GM21576 (cell line): Measurements from ENCODE around the gene ANKRD55.
"Not testable (repeated sequence)": the region's sequence is repeated elsewhere in the genome, so short reads cannot be mapped to it uniquely, and the experiment has no call there.

Experiments used
- ATAC-seq: cut with Tn5 transposase; IDR thresholded peaks from one replicate; pipeline ENCODE4 v1.9.1; 2021; ENCODE audit warnings: mild to moderate bottlenecking, moderate library complexity; ENCODE audit not compliant: unreplicated experiment

ANKRD55 gene

GRCh38 chr5:56083286-56083854, 149.8 kb downstream of the ANKRD55 start:
- no peak for ATAC-seq

- ATAC-seq = peak; percentile 44
These were observed 152.0 kb downstream of the ANKRD55 start for GRCh38 chr5:56081053-56081642.

GRCh38 chr5:56080375-56081052, 152.6 kb downstream of the ANKRD55 start:
- peak; percentile 80 for ATAC-seq

GRCh38 chr5:56079157-56079500, 154.0 kb downstream of the ANKRD55 start:
- not testable (repeated sequence) for ATAC-seq

DNA sequence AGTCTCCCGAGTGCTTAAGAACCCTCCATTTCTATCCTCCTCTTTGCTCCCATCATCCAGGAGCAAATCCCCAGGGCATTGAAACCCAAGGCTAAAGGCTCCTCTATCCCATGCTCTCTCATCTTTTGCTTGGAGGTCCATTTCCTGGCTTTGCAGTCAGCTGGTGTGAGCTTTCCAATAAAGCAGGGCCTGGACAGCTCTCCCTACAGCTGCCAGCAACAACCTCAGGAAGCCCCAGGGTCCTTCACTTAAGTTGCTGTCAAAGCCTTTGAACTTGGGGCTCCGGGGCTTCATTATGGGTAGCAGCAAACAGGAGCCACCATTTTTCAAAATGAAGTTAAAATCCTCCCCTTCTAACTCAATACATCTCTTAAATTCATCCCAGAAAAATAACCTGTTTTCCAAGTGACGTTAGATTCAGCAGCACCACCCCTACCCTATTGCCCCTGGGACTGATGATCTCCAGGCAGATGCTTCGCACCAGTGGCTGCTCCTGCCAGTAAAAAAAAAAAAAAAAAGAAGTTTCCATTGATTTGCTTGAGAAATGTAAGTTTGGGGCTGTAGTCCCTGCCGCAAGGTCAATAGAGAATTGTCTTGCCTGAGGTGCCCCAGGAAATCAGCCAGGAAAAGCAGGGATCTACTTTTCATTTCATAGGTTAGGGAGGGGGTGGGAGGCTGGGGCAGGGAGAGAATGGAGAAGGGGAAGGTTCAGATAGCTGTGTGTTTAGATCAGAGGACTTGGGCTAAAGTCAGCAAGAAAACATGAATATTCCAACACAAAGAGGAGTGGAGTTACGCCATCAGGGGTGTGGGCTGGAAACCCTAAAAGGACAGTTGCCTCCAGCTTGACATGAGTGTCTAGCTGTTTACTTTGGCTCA, 154.6 kb downstream of the ANKRD55 start:
- no peak for ATAC-seq

DNA sequence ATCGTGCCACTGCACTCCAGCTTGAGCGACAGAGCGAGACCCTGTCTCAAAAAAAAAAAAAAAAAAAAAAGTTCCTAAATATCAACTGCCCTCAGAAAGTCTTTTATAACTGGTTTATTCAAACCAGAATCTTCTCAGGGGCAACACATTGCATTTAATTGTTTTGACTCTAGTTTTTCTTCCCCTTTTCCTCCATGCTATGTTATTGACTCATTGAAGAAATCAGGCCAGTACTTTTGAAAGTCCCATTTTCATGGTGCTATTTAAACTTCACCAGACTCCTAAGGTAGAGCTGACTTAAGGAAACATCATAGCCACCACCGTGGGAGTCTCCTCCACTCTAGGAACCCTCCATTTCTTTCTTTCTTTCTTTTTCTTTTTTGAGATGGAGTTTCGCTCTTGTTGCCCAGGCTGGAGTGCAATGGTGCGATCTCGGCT, 155.3 kb downstream of the ANKRD55 start:
- no peak for ATAC-seq

GRCh38 chr5:56076486-56076885, 156.6 kb downstream of the ANKRD55 start:
- ATAC-seq = no peak

DNA sequence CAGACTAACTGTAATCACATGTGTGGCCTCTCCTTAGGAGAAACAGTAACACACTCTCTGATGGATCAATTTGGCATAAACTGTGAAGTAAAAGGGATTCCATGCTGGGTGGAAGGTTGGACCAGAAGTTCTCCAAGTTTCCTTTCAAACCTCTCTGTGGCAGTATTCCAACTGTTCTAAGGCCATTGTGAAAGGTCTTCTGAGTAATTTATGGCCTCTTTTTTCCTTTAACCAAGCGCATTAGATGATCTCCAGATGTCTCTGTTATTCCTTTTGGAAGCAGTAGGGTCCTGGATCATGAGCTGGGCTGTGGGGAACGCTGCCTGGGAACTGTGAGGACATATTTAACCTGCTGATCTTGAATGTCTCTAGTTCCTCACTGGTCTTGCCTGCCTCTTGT, 157.8 kb downstream of the ANKRD55 start:
- ATAC-seq = no peak

DNA sequence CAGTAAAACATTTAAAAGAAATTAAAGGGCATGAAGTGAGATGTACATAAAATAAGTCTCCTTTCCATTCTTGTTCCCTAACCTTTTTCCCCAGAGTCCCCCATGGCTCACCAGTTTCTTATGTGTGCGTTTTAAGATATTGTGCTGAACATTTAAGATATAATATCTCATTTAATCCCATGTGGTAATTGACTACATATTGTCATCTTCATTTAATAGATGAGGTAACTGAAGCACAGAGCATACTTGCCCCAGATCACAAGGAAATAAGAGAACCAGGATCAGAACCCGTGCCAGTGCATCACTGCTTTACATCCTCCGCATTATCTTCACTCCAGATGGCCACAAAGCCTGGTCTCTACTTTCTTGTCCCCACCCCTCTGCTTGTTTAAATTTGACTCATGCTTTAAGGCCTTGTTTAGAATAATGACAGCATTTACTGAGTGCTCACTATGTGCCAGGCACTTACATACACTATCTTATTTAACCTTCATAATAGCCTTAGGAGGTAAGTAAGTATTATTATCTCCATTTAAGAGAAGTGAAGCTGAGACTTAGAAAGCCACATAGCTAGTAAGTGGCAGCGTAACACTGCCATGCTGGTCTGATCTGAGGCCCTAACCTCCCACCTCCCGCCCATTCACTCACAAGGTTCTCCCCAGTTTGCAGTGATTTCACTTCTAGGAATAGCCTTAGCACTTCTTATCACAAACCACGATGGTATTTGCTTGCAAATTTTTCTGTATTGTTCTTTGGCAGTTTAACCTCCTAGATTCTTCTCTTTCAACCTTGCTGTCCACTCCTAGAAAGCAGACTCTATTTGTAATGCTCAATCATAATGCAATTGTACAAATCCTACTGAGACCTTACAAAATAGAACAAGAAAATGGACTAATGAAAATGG, 160.0 kb downstream of the ANKRD55 start:
- no peak for ATAC-seq

GRCh38 chr5:56071470-56071869, 161.7 kb downstream of the ANKRD55 start:
- no peak for ATAC-seq

GRCh38 chr5:56070851-56071465, 162.2 kb downstream of the ANKRD55 start:
- ATAC-seq = no peak

- no peak for ATAC-seq
These were observed 163.4 kb downstream of the ANKRD55 start for GRCh38 chr5:56069652-56070226.

- ATAC-seq = no peak
These were observed 166.1 kb downstream of the ANKRD55 start for GRCh38 chr5:56066931-56067450.

- no peak for ATAC-seq
These were observed 168.1 kb downstream of the ANKRD55 start for GRCh38 chr5:56064984-56065383.

DNA sequence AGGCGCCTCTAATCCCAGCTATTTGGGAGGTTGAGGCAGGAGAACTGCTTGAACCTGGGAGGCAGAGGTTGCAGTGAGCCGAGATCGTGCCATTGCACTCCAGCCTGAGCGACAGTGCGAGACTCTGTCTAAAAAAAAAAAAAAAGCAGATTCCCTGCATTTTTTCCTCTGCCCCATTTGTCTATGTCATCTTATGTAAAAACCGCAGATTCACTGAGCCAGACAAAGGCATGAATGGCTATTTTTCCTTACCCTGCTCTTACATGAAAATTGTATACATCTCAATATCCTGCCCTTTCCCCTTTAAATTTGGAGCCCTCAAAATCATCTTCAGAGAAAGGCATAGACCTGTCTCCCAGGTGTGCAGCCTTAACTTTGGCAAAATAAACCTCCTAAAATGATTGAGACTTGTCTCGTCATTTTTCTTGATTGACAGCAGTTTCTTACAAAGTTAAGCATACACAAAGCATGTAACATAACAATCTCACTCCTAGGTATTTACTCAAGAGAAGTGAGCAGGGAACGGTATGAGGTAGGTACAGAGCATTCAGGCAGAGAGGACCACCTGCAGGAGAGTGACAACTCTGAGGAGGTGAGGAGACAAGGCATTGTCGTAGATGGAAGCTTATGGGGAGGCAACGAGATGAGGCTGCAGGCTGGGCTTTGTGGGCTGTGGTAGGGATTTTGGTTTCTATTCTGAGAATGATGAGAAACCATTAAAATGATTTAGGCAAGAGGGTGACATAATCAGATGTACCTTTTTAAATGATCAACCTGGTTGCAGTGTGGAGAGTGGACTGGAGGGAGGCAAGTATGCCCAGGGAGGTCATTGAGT, 172.6 kb downstream of the ANKRD55 start:
- ATAC-seq = no peak

DNA sequence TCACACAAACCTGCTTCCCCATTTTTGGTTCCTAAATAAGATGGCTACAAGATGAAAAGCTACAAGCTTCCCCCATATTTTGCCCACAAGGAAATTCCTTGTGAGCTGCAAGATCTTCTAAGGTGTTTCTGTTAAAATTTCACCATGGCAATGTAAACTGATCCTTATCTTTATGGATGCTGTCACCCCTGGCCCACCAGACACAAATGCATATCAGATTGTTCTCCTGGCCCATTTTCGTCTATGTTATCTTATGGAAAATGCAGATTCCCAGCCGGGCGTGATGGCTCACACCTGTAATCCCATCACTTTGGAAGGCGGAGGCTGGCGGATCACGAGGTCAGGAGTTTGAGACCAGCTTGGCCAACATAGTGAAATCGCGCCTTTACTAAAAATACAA, 173.3 kb downstream of the ANKRD55 start:
- ATAC-seq = no peak

DNA sequence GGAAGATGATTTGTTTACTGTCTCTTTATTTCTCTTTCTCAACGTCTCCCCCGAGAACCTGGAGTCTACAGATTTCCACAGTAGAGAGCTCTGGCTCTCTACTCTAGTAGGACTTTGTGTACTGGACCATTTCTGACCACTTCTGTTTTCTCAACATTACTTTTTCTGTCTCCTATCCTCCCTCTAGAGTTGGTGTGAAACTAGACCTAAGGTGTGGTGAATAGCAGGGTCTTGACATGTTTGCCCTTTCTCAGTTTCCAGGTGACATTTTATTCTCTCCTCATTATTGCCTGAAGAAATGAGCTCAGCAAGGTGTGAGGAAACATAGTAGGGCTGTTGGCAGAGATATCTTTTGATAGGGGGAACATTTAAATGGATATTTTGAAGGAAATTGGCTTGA, 176.3 kb downstream of the ANKRD55 start:
- peak; percentile 86 for ATAC-seq

DNA sequence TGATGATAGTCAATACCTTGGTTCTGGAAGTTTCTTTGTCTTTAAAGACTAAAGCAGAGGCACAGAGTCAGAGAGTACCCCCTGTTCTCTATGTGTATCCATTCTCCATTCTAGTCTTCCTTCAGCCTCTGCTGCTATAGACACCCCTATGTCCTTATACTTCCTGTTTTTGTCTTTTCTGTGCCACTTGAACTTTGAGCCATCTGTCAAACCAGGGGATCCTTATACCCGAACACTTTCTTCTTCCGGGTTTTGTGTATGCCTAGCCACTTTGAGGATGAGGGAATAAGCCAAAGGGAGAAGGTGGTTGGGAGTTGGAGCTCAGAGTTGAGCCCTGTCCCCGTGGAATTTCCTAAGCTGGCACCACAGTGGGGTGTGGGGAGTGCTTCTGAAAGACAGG, 177.3 kb downstream of the ANKRD55 start:
- no peak for ATAC-seq

DNA sequence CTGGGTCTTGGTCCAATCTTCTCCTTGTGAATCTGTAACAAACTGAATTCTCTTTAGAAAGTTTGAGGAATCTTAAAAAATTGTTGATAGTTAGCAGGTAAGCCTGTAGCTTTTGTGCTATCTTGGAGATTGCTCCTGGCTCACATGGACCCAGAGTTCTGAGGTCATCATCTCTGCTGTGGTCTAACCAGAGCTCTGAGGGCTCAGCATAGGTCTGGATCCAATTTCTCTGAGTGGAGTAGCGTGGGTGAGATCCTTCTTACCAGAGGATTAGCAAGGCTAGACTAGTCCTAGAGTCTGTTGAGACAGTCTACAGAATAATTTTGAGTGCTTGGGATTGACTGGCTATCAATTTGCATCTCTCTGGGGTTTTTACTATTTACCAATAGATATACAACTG, 177.8 kb downstream of the ANKRD55 start:
- no peak for ATAC-seq
